ENCODE results near the gene KTN1.

Gene KTN1

GRCh38 chr14:55620277-55620676 lies 40.3 kb downstream of the KTN1 start:
- DNase-seq: no peak

DNA sequence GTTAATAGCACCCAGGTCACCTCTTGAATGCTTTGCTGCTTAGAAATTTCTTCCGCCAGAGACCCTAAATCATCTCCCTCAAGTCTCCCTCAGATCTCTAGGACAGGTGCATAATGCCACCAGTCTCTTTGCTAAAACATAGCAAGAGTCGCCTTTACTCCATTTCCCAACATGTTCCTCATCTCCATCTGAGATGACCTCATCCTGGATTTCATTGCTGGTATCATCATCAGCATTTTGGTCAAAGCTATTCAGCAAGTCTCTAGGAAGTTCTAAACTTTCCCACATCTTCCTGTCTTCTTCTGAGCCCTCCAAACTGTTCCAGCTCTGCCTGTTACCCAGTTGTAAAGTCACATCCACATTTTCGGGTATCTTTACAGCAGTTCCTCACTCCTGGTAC lies 41.0 kb downstream of the KTN1 start:
- DNase-seq: no peak

DNA sequence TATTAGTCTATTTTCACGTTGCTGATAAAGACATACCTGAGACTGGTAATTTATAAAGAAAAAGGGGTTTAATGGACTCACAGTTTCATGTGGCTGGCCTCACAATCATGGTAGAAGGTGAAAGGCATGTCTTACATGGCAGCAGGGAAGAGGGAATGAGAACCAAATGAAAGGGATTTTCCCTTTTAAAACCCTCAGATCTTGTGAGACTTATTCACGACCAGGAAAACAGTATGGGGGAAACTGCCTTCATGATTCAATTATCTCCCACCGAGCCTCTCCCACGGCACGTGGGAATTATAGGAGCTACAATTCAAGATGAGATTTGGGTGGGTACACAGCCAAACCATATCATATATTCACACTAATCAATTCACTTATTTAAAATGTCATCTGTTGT lies 41.4 kb downstream of the KTN1 start:
- no peak for DNase-seq

DNA sequence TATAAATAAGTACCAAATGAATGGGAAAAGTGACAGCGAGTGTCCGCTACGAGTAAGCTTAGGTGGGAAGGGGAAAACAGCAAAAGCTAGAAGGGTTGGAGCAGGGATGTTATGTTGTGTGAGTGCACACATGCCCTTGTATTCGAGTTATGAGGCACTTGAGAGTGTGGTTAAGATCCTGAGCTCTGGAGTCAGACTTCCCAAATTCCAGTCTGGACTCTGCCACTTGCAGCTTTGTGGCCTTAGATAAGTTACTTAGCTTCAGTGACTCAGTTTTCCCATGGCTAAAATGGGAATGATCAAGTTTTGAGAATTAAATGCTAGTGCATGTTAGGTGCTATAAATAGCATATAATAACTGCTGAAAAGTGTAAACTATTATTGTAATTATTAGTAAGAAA lies 44.9 kb downstream of the KTN1 start:
- no peak for DNase-seq

GRCh38 chr14:55625481-55625880 lies 45.5 kb downstream of the KTN1 start:
- no peak for DNase-seq

DNA sequence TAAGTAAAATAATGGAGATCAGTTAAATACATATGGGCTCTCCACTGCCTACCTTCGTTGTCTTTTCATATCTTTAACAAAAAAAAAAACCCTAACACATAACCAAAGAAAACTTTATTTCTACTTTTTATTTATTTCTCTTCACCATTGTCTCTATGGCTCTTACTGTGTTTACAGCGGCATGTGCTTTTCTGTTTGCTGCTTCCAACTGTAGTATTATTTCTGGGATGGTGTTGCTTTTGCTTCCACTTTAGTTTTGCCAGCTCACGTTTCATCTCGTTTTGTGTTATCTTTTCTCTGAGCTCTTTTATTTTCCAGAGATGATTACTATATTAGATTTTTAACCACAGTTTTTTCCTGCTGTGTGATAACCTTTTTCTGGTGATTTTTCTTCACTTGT lies 46.1 kb downstream of the KTN1 start:
- DNase-seq: no peak

- DNase-seq: no peak
Measured at GRCh38 chr14:55628426-55628825, 48.4 kb downstream of the KTN1 start.

DNA sequence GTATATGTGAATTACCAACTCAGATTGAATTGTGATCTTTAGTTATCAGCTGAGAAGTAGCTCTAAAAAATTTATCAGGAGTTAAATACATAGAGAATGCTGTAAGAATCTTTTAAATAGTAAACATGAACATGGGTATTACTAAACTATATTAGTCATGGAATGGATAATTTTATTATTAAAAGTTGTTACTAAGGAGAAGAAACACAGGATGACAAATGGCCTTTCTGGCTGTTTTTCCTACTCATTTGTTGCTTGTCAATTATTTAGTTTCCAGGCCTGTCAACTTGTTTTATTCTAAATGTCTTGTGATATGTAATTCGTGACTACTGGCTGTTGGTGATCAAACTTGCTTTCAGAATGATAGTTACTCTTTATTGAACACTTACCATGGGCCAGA lies 58.7 kb downstream of the KTN1 start:
- DNase-seq: no peak

GRCh38 chr14:55641290-55641689 lies 61.3 kb downstream of the KTN1 start:
- no peak for DNase-seq

DNA sequence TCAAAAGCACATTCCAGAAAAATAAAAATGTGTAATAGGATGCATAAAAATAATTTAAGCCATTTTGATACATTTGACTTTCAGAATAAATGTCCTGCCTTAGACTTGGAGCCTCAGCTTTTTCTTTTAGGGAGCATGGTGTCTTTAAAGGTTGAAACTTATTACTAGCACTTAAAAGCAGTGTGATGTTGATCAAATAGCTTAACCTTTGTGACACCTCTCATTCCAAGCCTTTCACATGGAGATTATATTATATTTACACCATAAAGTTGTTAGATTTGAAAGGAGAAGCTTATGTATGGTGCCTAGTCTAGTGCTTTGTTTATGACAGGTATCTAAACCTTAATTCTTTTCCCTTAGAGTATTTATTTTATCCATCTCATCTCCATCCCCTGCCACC lies 61.9 kb downstream of the KTN1 start:
- DNase-seq: no peak

- no peak for DNase-seq
Measured at GRCh38 chr14:55645145-55645544, 65.1 kb downstream of the KTN1 start.

DNA sequence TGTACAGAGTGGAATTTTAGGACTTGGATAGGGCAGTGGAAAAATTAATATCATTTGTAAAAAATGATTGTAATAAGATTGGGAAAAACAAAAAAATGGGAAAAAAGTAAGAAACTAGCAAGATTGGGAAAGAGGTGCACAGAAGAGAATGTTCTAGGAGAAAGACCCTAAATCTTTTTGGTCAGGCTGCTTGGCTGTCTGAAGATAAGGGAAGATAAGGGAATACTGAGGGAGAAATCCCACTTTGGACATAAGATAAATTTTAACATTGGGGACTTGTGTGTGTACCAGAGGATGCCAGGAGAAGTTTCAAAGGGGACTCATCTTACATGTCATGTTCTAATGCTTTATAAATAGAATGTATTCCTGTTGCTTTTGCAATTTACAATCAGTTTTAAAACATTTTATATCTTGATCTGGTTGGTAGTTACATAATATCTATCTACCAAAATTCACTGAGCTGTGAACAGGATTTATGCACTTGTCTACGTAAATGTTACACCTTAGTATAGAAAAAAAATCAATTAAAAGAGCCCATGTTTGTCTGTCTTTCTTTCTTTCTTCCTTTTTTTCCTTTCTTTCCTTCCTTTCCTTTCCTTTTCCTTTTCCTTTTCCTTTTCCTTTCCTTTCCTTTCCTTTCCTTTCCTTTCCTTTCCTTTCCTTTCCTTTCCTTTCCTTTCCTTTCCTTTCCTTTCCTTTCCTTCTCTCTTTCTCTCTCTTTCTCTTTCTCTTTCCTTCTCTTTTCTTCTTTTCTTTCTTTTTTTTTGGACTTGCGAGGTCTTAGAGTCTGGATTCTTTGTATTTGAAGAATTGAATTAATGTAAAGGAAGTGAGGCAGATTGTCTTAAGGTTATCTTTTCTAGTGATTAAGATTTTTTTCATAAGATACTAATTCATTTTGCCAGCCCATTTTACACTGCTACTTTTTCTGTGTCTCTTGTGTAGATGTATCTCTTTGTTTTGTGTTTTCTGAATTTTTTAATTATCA lies 66.1 kb downstream of the KTN1 start:
- no peak for DNase-seq

DNA sequence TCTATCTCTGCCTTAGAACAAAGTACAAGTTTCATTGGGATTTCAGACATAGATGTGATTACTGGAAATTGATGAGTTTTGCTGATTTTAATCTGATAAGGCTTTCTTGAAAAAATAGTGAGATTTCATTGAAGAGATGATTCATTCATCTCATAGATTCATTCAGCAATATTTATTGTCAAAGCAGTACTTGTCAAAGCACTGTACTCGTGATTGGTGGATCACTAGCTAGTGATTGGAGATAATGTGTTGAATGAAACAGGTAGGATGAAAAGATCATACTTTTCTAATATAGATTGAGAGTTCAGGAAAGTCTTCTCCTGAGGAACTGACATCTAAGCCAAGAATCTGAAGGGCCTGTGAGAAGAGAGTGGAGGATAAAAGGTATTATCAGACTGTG lies 71.0 kb downstream of the KTN1 start:
- no peak for DNase-seq

DNA sequence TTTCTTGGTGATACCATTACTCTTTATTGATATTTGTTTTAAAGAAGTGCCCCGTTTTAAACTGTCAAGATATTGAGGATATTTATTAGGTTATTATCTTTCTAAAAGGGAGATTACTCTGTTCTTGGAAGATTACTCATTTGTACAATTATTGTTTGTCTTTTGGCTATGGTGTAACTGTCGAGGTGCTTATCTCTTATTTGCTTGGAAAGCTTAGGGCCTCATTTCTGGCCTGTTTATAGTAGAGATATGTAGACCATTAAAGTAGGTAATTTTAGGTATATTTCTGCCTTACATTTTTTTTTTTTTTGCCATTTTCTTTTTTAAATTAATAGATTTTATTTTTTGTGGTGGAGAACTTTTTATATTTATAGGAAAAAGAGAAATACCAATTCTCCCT lies 74.2 kb downstream of the KTN1 start:
- DNase-seq: no peak

DNA sequence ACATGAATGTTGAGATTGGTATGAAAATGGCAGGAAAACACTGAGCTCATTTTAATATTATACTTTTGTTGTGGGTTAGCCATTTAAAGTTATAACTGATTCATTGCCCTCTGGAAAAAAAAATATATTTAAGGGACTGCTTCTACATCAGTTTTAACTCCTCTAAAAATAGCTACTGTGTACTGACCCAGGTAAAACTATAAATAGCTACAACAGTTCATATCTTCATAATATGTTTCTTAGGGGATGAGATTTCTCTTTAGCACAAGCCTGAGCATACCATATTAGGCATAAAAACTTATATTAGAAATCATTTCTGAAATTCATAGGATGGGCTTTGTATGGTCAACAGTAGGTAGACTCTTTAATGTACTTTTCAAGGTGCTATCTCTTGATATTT lies 81.0 kb downstream of the KTN1 start:
- no peak for DNase-seq

- DNase-seq: no peak
Measured at GRCh38 chr14:55662752-55663151, 82.7 kb downstream of the KTN1 start.

GRCh38 chr14:55665067-55665675 lies 85.2 kb downstream of the KTN1 start:
- DNase-seq: no peak

GRCh38 chr14:55667801-55668200 lies 87.8 kb downstream of the KTN1 start:
- DNase-seq: no peak

- DNase-seq: no peak
Measured at GRCh38 chr14:55671641-55672040, 91.6 kb downstream of the KTN1 start.

- no peak for DNase-seq
Measured at GRCh38 chr14:55673048-55673447, 93.0 kb downstream of the KTN1 start.

DNA sequence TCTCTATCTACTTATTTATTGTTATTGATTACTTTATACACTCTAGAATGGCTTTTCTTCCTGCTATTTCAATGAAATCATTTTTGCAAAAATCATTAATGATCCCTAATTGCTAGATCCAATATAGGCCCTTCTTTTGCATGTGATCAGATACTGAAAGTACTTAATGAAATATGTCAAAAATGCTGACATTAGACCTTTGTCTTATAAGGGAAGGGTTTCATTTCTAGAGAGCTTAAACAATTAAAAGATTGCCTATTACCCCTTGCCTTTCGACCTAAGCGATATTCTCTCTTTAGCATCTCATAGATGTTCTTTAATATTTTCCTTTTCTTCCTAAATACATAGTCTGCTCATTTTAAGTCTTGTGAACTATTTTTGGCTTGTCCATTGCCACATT lies 101.1 kb downstream of the KTN1 start:
- DNase-seq: no peak

GRCh38 chr14:55684956-55685584 lies 105.1 kb downstream of the KTN1 start:
- DNase-seq: no peak

- no peak for DNase-seq
Measured at GRCh38 chr14:55686713-55687112, 106.7 kb downstream of the KTN1 start.

DNA sequence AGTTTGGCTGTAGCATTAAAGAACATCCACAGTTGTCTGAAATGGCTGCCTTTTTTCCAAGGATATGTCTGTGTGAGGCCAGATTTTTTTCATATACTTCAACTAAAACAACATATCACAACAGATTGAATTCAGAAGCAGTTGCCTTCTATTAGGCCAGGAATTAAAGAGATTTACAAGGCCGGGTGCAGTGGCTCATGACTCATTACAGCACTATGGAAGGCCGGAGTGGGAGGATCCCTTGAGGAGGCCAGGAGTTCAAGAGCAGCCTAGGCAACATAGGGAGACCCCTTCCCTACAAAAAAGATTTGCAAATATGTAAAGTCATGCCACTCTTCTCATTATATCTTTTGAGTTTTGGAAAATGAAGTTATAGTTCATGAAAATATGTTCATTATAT lies 108.6 kb downstream of the KTN1 start:
- DNase-seq: no peak

Data from NCI-H1105 treated with DMSO at 0.1 percent for 48 hours (cell line).